K562 (cell line): ENCODE measurements around the gene CD1D. TPM values are rescaled to one million over a fixed set of nuclear protein-coding genes. Genes with fewer than 3 reads are reported as not detected.

Experiments
- CBFB ChIP-seq: sonication (generic); formaldehyde crosslinking; IDR thresholded peaks from 2 replicates; pipeline ENCODE4 v1.4.0; 2020; ENCODE audit warnings: mild to moderate bottlenecking, missing genetic modification reagents
- IRF2 ChIP-seq: sonication (generic); formaldehyde crosslinking; IDR thresholded peaks from 2 replicates; pipeline ENCODE4 v1.8.1; 2022; ENCODE audit warnings: mild to moderate bottlenecking, missing genetic modification reagents
- KDM1A ChIP-seq, 2 experiments: fragments of 450-650 bp; IDR thresholded peaks; 2 replicates each; pipeline ENCODE4 v1.6.1; 2016; ENCODE audit warnings: mild to moderate bottlenecking in 2 of 2
- NKRF ChIP-seq: fragments of 450-650 bp; IDR thresholded peaks from 2 replicates; pipeline ENCODE4 v1.6.1; 2016; ENCODE audit warnings: borderline replicate concordance
- THAP7 ChIP-seq: fragments of 250-450 bp; sonication (Bioruptor Pico); IDR thresholded peaks from 2 replicates; pipeline ENCODE4 v1.5.0; 2021
- ZBTB11 ChIP-seq, 3 experiments: fragments of 200-800 bp in 1 of 3; fragments of 250-450 bp in 1 of 3; fragments of 450-650 bp in 1 of 3; sonication (Bioruptor Pico) in 1 of 3; sonication (Bioruptor generic) in 1 of 3; formaldehyde crosslinking in 1 of 3; IDR thresholded peaks; 2 replicates each; pipeline versions ENCODE4 v1.6.1 to v1.8.0; 2016 to 2022; ENCODE audit warnings: mild to moderate bottlenecking in 2 of 3, missing genetic modification characterization in 2 of 3, missing compliant biosample characterization in 1 of 3, moderate library complexity in 1 of 3
- polyA plus RNA-seq, 8 experiments: library from polyadenylated mRNA; depleted of rRNA in 4 of 8; stranded (reverse) in 5 of 8; unstranded in 3 of 8; fragments of >200 nt; fragmentation: Nextera tagmentation in 2 of 8; fragmentation: Illumina TruSeq in 1 of 8; extraction: Ambion mirVana in 2 of 8; extraction: Trizol in 1 of 8; gene quantifications; 2 replicates each; pipeline versions ENCODE4 v1.2.1 to v1.2.3, GENCODE V29; 2011 to 2014; ENCODE audit warnings: inconsistent platforms in 1 of 8, missing spikeins in 1 of 8
- total RNA-seq, 7 experiments: library from RNA; depleted of rRNA in 6 of 7; stranded (reverse); fragments of >200 nt in 6 of 7; fragmentation: Illumina TruSeq in 2 of 7; extraction: Trizol in 2 of 7; gene quantifications; 2 replicates each; pipeline versions ENCODE4 v1.2.1 to v1.2.3, GENCODE V29; 2011 to 2021; ENCODE audit warnings: low replicate concordance in 1 of 7

CD1D gene
- total and polyA plus RNA-seq, 9 of the 15 experiments (the other 6 are each of a cell fraction or from before 2014, with no cell fraction given) = 0.03 TPM; not detected in 8

- TF ChIP-seq ZBTB11 (CRISPR knock-in tag; IDR thresholded peaks at IDR 0.05) = no peak
- no peak for TF ChIP-seq CBFB (CRISPR knock-in tag)
- TF ChIP-seq IRF2 (CRISPR knock-in tag) = no peak
- no peak for TF ChIP-seq KDM1A (IDR thresholded peaks at IDR 0.05)
- no peak for TF ChIP-seq THAP7 (CRISPR knock-in tag)
- no peak for TF ChIP-seq NKRF
These were observed 23.7 kb downstream of the CD1D start (continued) for GRCh38 chr1:158204458-158204827.
